HK-2 (cell line): ENCODE data around the gene EXOC3.
A peak's percentile ranks its signal among the peaks of the same experiment; 100 is the strongest.

Experiments
- DNase-seq: peaks from one replicate; pipeline ENCODE4 v3.0.0-alpha.2; 2018; ENCODE audit not compliant: unreplicated experiment

EXOC3 gene

DNA sequence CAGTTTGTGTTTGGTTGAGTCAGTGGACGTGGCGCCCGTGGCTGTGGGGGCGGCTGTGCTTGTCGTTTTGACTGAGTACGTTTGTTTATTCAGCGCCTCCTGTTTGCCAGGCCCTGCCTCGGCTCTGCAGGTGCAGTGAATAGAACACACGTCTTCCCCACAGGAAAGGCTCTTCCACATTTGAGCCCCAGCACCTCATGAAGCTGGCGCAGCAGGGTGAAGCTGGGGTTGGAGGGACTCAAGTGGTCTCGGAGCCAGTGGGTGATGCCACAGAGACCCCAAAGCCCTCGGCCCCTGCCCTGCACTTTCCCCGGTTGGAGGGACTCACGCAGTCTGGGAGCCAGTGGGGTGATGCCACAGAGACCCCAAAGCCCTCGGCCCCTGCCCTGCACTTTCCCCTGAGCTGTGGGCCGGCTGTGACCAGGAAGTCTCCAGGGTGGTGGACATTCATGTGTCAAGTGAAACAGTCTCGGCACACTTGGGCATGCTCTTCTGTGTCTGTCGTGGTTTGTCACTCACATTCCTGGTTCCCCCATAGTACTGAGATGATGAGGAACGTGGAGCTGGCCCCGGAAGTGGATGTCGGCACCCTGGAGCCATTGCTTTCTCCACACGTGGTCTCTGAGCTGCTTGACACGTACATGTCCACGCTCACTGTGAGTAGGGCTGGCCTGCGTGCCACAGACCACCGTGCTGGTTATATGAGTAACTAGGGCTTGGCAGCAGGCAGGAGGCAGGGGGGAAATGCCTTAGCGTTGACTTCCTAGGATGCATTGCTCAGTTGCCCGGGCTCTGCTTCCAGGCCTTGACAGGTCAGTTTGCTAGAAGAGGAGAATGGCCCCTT lies 13.6 kb downstream of the EXOC3 start:
- DNase-seq: no peak

DNA sequence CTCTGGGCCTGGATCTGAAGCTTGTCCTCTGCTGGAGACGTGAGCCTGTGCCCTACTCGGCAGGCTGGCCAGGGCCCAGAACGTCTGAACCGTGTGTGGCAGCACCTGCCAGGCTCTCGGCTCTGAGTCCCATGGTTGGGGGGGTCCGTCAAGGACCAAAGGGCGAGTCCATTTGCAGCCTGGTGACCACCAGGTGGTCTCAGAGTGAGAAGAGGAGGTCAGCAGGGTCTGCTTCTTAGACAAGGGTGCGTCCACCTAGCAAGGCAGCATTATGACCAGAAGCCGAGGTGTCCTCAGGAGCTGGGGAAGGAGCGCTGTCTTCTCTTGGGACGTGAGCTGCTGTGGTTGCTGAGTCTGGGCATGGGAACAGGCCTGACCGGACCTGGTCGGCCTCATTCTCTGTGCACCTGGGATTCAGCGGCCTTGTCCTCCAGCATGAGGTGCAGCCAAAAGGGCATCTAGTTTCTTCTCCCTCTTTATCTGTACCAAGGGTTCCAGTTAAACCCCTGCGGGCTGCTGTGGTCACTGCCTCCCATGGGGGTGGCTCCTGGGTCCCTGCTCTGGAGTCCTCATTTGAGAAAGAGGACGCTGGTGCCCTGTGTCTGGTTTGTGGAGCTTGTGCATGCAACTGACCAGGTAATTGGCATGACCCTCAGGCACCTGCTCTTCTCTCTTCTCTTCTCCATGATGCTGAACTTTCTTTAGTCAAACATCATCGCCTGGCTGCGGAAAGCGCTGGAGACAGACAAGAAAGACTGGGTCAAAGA lies 14.4 kb downstream of the EXOC3 start:
- no peak for DNase-seq

DNA sequence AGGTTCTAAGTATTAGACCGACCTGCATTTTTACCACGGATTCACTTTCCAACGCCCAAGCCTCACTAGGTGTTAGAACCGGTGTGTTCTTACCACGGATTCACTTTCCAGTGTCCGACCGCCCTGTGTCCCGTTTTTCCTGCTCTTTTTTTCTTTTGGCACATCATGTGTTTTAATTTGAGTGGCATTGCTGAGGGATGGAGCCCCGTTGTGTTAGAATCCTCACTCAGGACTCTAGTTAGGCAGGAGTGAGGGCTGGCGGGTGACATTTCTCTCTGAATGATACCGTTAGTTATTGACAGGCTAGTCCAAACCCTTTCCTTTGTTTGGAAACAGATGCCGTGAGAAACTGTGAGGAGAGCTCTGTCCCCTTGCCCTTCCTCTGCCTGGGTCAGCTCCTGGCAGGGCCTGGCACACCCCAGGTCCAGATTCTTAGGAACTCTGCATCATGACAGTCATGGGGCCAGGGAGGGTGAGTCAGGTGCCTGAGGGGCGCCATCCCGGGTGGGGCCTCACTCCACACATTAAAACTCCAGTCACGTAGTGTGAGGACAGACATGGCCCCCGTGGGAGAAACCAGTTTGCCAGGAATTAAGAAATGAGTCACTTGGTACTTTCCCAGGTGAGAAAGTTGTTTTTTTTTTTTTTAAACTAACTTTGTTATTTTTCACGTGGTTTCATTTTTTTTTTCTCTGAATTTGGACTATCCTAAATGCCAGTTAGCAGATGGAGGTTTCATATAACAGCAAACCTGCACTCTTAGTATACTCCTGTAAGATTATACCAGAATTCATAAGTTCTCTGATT lies 15.8 kb downstream of the EXOC3 start:
- peak; percentile 79 for DNase-seq

DNA sequence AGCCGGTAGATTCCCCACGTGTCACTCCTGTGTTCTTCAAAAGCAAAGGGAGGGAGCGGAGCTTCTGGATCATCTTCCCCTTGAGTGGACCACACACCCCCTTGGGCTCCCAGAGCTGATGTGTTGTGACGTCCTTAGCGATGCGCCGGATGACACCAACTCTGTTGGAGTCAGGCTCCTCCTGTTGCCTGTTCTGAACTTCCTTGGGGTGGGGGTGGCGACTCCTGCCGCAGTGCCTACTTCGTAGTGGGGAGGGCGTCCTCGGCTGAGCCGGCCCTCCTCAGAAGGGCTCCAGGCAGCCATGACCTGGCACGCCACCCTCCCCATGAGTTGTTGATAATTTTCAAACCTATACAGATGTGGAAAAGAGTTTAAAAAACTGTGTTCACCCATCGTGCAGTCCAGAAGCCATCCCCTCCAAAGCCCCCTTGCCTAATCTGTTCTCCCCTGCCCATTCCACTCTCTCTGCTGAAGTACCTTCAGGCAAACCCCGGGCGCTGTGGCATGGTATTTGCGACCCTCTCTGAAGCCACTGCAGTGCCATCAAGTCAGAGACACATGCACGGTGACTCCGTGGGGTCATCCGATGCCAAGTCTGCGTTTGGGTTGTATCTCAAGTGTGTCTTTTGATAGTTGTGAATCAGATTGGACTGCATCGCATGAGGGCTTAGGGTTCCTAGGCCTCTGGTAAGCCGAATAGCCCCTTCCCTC lies 16.7 kb downstream of the EXOC3 start:
- no peak for DNase-seq

DNA sequence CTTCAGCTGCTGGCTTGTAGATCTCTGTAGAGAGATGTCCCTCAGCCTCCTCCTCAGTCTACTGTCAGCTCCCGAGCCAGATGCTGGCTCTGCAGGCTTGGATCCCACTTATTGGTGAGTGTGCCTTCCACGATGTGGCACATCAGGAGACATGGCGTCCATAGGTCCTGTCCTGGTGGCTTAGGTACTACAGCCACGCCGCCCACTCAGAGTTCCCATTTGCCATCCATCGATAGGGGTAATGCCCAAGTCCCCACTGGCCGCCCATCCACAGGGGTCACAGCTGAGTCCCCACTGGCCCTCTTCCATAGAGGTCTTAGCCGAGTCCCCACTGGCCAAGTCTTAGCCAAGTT lies 17.3 kb downstream of the EXOC3 start:
- DNase-seq: no peak

DNA sequence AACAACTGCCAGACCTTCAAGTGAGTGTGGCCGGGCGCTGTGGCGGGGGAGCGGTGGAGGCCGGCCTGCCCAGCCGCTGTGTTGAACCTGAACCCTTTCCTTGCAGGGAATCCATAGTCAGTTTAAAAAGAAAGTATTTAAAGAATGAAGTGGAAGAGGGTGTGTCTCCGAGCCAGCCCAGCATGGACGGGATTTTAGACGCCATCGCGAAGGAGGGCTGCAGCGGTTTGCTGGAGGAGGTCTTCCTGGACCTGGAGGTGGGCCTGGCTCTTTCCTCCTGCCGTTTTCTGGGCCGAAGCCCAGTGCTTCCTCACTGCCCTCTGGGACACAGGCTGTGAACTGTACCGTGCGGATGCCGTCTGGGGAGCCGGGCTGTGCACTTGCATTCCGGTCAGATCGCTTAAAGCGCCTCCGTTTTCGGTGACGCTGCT lies 19.1 kb downstream of the EXOC3 start:
- no peak for DNase-seq

DNA sequence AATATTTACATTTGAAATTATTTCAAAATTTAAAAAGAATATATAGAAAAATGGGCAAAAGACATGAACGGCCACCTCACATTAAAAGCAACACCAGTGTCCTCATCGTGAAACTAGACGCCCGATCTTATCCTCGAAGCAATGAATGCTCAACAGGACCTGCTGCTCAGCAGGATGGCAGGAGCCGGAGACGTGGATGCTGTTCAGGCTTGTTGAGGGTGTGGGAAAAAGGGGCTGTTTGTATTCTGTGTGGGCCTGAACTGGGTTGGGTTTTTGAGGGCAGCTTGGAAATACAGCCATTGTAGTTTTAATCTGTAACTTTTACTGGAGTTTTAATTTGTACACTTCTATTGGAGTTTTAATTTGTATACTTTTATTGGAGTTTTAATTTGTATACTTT lies 20.3 kb downstream of the EXOC3 start:
- no peak for DNase-seq

DNA sequence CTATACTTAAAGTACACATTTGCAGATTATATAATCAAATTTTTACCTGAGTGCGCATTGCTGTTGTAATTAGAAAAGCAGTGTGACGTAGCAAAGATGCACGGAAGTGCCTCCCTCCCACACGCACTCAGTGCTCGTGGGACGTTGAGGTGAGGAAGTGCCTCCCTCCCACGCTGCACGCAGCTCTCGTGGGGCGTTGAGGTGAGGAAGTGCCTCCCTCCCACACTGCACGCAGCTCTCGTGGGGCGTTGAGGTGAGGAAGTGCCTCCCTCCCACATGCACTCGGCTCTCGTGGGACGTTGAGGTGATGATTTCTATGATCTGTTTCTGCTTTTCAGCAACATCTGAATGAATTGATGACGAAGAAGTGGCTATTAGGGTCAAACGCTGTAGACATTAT lies 21.0 kb downstream of the EXOC3 start:
- DNase-seq: no peak

DNA sequence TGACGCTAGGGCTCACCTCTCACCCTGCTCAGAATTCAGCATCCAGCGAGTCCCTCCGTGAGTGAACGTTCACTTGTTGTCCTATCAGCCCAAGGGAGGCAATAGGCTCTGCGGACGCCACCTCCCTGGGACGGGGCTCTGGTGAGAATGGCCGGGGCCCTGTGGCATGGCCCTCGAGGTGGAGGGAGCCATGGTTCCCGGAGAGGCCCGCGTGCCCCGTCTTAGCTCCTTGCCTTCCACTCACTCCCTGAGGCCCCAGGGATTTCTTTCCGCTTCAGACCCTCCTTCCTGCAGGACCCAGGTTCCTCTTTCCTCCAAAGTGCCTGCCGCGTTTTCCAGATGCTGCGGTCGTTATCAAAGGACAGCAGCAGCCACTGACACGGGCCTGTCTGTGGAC lies 21.5 kb downstream of the EXOC3 start:
- DNase-seq: no peak

DNA sequence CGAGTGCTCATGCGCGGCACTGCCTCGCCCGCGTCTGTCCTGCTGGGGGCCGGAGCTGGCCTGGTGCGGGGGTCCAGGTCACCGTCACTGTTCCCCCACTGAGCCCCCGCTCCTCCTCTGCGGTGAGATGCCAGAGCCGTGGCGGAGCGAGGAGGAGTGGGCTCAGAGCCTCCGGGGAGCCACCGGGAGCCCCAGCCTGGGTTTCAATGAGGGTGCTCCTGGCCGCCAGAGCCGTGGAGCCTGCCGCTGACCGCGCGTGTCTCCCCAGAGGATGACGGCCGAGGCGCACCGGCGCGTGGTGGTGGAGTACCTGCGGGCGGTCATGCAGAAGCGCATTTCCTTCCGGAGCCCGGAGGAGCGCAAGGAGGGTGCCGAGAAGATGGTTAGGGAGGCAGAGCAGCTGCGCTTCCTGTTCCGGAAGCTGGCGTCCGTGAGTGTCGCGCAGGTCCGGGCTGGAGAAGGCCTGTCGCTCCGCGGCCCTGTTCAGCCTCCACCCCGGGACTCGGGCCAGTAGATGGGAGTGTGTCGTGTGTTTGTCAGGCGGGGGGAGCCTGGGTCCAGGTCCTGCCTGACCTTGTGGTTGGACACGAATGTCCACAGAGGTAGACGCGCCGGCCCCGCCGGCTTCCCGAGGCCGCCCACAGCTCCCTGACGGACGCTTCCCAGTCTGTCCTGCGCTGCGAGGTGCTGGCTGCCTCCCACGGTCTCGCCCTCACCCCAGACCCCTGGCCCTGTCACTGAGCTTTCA lies 22.0 kb downstream of the EXOC3 start:
- DNase-seq: no peak

DNA sequence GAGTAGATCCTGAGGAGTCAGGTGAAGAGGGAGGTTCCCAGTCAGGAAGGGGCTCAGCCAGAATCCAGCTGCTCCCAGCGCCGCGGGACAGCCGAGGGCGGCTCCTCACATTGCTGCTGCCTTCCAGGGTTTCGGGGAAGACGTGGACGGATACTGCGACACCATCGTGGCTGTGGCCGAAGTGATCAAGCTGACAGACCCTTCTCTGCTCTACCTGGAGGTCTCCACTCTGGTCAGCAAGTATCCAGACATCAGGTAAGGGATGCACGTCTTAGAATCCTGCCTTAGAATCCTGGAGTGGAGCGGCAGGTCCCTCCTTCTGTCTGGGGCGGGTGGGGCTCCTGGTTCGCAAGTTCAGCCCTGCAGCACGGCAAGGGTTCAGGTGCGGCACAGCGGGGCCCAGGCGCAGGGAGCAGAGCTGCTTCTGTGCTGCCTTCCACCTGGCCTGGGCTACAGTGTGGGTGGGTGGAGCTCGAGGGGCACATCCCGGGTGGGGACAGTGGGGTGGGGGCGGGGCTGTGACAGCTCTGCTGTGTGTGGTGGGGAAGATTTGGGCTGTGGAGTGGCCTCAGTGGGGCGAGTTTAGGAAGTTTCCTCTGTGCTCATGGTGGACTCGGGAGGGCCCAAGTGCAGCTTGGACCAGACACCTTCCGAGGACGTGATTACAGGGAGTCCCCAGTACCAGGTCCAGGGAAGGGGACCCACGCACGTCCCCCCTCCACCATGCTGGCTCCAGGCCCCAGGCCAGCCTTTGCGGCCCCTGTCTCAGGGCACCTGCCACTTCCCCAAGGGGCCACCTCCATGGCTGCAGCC lies 22.8 kb downstream of the EXOC3 start:
- DNase-seq: no peak

DNA sequence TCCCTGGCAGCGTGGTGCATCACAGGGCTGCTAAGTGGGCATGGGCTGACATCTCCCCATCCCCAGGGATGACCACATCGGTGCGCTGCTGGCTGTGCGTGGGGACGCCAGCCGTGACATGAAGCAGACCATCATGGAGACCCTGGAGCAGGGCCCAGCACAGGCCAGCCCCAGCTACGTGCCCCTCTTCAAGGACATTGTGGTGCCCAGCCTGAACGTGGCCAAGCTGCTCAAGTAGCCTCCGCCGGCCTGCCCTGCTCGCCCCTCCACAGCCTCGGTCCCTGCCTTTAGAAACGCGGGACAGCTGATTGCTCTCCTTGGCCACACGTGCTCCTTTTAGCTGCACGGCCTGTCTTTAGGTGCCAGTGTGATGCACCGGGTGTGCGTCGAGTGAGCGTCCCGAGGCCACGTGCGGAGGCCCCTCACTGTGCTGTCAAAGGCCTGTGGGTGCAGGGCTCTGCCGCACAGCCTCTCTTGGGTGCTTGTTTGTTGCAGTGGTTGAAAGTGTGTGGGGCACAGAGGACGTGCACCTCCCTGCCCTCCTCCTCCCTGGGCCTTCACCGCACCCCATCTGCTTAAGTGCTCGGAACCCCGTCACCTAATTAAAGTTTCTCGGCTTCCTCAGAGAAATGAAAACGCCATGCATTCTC lies 23.8 kb downstream of the EXOC3 start:
- no peak for DNase-seq

DNA sequence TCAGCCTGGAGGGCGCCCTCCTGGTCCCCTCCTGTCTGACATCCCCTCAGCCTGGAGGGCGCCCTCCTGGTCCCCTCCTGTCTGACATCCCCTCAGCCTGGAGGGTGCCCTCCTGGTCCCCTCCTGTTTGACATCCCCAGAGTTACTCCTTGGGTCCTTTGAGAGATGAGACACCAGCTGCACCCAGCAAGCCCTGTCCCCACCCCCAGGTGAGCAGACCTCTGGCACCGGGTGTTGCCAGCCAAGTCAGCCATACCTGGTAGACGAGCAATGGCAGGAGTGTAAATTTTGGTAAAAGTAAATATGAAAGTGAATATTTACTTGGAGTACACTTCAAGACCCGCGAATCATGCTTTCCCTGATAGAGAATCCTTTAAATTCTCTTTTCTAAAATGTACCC lies 25.4 kb downstream of the EXOC3 start:
- DNase-seq: no peak

DNA sequence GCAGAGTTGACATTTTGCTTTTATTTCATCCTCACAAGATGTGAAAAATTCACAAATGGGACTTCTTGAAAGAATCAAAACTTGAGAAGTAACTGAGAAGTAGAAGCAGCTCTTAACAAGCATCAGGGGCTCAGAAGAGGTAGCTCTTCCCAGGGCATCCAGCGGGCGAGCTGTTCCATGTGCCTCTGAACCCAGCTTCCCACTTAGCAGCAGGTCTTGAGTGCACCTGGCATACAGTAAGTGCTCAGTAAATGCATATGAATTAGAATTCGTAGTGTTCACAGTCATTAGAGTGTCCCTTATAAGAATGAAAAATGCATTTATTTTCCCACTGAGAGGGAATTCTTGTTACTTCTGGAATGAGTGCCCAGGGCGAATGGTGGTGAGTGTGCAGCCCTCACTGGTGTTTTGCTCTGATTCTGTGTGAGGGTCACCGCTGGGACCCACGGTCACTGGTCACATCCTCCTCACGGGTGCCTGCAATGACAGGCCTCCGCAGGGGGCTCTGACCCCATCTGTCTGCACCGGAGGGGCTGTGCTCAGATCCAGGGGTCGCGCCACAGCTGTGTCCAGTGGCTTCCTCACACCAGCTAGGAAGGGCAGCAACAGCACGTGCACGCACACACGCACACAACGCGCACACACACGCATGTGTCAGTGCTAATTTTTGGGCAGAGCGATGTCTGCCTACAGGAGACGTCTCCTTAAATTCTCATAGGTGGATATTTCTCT lies 26.9 kb downstream of the EXOC3 start:
- DNase-seq: no peak

DNA sequence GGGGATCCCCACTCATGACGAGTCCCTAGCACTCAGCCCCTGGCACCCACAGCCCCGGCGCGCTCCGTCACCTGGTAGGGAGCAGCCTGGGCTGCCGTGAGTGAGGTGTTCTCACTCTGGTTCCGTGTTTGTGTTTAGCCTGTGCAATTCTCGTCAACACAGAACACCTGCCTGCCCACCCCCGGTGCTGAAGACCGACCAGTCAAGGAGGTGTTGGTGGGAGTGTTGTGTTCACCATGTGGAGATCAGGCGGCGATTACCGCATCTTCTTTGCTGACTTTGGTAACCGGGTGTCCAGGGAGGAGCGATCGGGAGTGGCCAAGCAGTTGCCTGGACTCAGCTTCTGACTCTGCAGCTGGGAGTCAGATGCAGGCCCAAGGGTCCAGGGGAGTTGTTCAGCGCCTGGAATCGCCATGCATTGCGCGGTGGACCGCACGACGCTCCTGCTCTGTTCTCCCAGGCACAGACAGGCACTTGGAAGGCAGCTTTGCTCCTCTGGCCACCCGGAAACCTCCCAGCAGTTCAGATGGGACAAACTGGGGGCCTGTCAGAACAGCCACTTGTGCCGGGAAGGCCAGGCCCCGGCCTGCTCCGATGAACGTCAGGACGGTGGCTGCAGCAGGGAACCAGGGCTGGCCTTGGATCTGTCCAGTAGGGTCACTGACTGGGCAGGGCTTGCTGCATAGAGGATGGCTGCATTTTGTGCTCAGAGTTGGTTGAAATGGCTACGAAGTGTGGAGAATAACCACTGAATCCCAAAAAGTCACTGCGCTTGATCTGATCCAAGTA lies 28.2 kb downstream of the EXOC3 start:
- DNase-seq: no peak

DNA sequence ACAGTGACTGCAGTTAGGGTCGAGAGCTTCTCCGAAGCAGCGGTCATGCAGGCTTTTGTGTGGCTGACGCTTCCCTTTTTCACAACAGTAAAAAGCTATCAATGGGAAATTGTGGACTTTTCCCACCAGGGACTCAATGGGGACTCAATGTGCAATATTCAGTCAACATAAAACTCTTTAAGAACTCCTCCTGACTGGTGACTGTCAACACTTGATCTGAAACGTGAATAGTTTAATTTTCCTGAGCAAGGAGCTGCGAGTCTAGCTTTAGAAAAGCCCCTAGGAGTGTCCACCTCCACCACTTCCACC lies 28.7 kb downstream of the EXOC3 start:
- DNase-seq: no peak

DNA sequence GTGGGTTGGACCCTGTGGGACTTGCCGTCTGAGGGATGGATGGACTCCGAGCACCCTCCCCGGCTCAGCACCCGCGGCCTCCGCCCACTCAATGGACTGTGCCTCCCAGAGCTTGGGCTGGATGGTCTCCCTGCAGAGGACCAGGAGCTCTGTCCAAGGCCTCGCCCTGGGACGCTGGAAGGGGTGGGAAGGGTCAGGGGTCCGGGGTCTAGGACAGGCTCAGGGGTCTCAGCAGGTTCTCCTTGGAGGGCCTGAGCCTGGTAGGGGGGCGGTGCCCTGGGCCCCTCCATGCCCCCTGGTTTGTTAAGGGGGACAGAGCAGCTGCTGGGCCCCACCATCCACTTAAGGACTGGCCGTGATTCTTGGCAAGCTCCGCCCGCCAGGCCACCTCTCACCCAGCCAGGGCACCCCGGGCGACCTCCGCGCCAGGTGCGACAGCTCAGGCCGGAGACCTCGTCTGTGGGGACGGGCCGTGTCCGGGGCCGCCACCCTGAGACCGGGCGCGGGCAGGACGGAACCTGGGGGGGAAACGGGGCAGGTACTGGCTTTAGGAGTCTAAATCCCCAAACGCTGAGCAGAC lies 29.2 kb downstream of the EXOC3 start:
- DNase-seq: peak; percentile 28
